ENCODE results near the gene FRMD1.

DNA sequence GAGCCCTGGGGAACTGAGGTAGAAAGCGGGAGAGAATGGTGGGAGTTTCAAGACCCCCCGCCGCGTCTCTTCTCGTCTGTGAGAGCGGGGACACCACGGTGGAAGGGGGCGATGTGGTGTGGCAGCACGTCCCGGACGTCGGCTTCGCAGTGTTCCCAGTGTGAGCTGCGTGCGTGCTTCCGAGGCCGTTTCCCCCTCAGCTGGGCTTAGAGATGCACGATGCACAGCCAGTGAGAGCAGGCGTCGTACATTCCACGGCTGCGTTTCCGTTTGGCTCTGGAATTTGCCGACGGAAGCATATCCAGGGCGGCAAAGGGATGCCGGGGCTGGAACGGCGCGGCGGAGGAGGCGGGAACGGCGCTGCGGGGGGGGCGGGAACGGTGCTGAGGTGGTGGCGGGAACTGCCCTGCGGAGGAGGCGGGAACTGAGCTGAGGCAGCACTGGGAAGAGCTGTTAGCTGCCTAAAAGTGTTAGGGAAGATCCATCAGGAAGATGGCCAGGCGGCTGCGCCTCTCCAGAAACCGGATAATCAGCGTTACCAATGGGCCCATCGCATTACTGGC, 43.8 kb downstream of the FRMD1 start:
- TF ChIP-seq GATA2 (IDR thresholded peaks at IDR 0.05; ENCODE audit: low read depth, low read length) (no peak), GATA3 (IDR thresholded peaks at IDR 0.05; ENCODE audit: low read depth, low read length) (no peak)

All from SH-SY5Y (cell line).